CD4-positive, alpha-beta memory T cell (primary cell): ENCODE measurements around the gene MRFAP1L1. TPM values are rescaled to one million over a fixed set of nuclear protein-coding genes. Genes with fewer than 3 reads are reported as not detected.

ENCODE experiments used
- CTCF ChIA-PET: fragments of 350-600 bp; sonication (Branson Sonifier 250); formaldehyde crosslinking; loops from one replicate; lab custom pipeline; 2021; ENCODE audit warnings: inconsistent platforms; ENCODE audit not compliant: partially characterized antibody; lab: Charles Lee
- POLR2A ChIA-PET: fragments of 350-600 bp; sonication (Branson Sonifier 250); formaldehyde crosslinking; loops from one replicate; lab custom pipeline; 2021; ENCODE audit not compliant: partially characterized antibody; lab: Charles Lee
- DNase-seq, 5 donors: peaks; one replicate each; pipeline versions ENCODE4 v3.0.0 to v3.0.0-alpha.2; 2020 to 2022; ENCODE audit warnings: mixed read lengths in 1 of 5
- H3K27ac ChIP-seq: one replicate; pipeline ENCODE4 v1.7.0; 2013; ENCODE audit warnings: low read depth, low read length
- H3K27me3 ChIP-seq: 2 replicates; pipeline ENCODE4 v1.7.0; 2013; ENCODE audit warnings: mild to moderate bottlenecking, low read length, moderate library complexity; ENCODE audit not compliant: insufficient read depth
- H3K36me3 ChIP-seq: 2 replicates; pipeline ENCODE4 v1.7.0; 2013; ENCODE audit warnings: mild to moderate bottlenecking, low read length, moderate library complexity; ENCODE audit not compliant: insufficient read depth
- H3K4me1 ChIP-seq: 2 replicates; pipeline ENCODE4 v1.7.0; 2013; ENCODE audit warnings: mild to moderate bottlenecking, low read length, moderate library complexity; ENCODE audit not compliant: insufficient read depth
- H3K4me3 ChIP-seq, 2 donors: one replicate each; pipeline ENCODE4 v1.7.0; 2013; ENCODE audit warnings: low read length in 2 of 2, mild to moderate bottlenecking in 1 of 2
- H3K9me3 ChIP-seq, 2 donors: one replicate each; pipeline ENCODE4 v1.7.0; 2013; ENCODE audit warnings: low read length in 2 of 2, control low read depth in 1 of 2; ENCODE audit not compliant: control insufficient read depth in 1 of 2
- H3K27ac Mint-ChIP-seq, 7 donors: one replicate each; pipeline ENCODE4 v1.8.0; 2020 to 2021; ENCODE audit warnings: mixed read lengths in 7 of 7, mild to moderate bottlenecking in 6 of 7, inconsistent platforms in 3 of 7, moderate library complexity in 3 of 7
- H3K27me3 Mint-ChIP-seq, 2 donors: one replicate each; pipeline ENCODE4 v1.8.0; 2020 to 2021; ENCODE audit warnings: mixed read lengths in 2 of 2
- H3K36me3 Mint-ChIP-seq, 2 donors: one replicate each; pipeline ENCODE4 v1.8.0; 2020 to 2021; ENCODE audit warnings: mixed read lengths in 2 of 2, inconsistent platforms in 1 of 2, mild to moderate bottlenecking in 1 of 2
- H3K4me1 Mint-ChIP-seq, 4 donors: one replicate each; pipeline ENCODE4 v1.8.0; 2020 to 2021; ENCODE audit warnings: mixed read lengths in 4 of 4, mild to moderate bottlenecking in 1 of 4
- H3K4me3 Mint-ChIP-seq, 8 donors: one replicate each; pipeline ENCODE4 v1.8.0; 2020 to 2021; ENCODE audit warnings: mixed read lengths in 8 of 8, mild to moderate bottlenecking in 7 of 8, moderate library complexity in 6 of 8, inconsistent platforms in 3 of 8
- H3K9me3 Mint-ChIP-seq, 8 donors: one replicate each; pipeline ENCODE4 v1.8.0; 2020 to 2021; ENCODE audit warnings: mixed read lengths in 8 of 8, mild to moderate bottlenecking in 5 of 8, inconsistent platforms in 3 of 8, moderate library complexity in 1 of 8
- intact Hi-C: fragments of 100-400 bp; cut with micrococcal nuclease; formaldehyde crosslinking; loops from one replicate; pipeline ENCODE4 v1.15.1; 2023
- polyA plus RNA-seq, 2 donors: library from polyadenylated mRNA; unstranded; fragments of 300-500 nt; fragmentation: Illumina TruSeq; gene quantifications; one replicate each; pipeline ENCODE4 v1.2.3, GENCODE V29; 2021
- total RNA-seq, 2 experiments: library from RNA; stranded (reverse); gene quantifications; one replicate each; pipeline ENCODE4 v1.2.3, GENCODE V29; 2021

MRFAP1L1 gene
- total and polyA plus RNA-seq, 4 experiments from 2014 or later: 127 to 147 (median 133) TPM

- no peaks in the 10 kb centered on the region for H3K36me3 Mint-ChIP-seq
- Histone ChIP-seq H3K4me3 (no peak overlapping the region), H3K4me1 (peaks cover 12% of the 10 kb centered on the region), H3K9me3 (no peaks in the 10 kb centered on the region), H3K27me3 (no peaks in the 10 kb centered on the region), H3K27ac (no peak overlapping the region), H3K36me3 (no peaks in the 10 kb centered on the region)
- intact Hi-C loops: no loop called here
- no peaks in the 10 kb centered on the region for H3K27me3 Mint-ChIP-seq
- DNase-seq: no peak
- H3K4me3 Mint-ChIP-seq: no peak overlapping the region
- peaks cover 7 to 17% (median 11%) of the 10 kb centered on the region in 4 donors for H3K4me1 Mint-ChIP-seq
- POLR2A ChIA-PET: no interaction called here
- H3K9me3 Mint-ChIP-seq: no peaks in the 10 kb centered on the region
- CTCF ChIA-PET: no interaction called here
- no peak overlapping the region for H3K27ac Mint-ChIP-seq
Observed at GRCh38 chr4:6753103-6753560, 43.5 kb upstream of the MRFAP1L1 start.

- peaks cover 12% of the 10 kb centered on the region for H3K4me1 ChIP-seq
- Mint-ChIP-seq H3K4me1 (peaks cover 7 to 17% (median 11%) of the 10 kb centered on the region in 4 donors), H3K27me3 (no peaks in the 10 kb centered on the region), H3K27ac (peak overlapping the region in 2 of 7 donors; percentile 5 to 83), H3K36me3 (no peaks in the 10 kb centered on the region), H3K4me3 (peak overlapping the region in 2 of 8 donors; percentile 16 to 35), H3K9me3 (no peaks in the 10 kb centered on the region)
- H3K36me3 ChIP-seq: no peaks in the 10 kb centered on the region
- DNase-seq: no peak
- no peaks in the 10 kb centered on the region for H3K9me3 ChIP-seq
- ChIA-PET POLR2A (no interaction called here), CTCF (interaction anchor here (1.8 kb wide), 1 partner anchor 121 kb away, joined by 8 read pairs; no protein-coding TSS in a partner anchor)
- no peak overlapping the region for H3K27ac ChIP-seq
- H3K4me3 ChIP-seq: no peak overlapping the region
- intact Hi-C loops: no loop called here
- no peaks in the 10 kb centered on the region for H3K27me3 ChIP-seq
Observed at GRCh38 chr4:6752486-6752829, 42.8 kb upstream of the MRFAP1L1 start.

- H3K4me1 Mint-ChIP-seq: peaks cover 7 to 17% (median 11%) of the 10 kb centered on the region in 4 donors
- no peaks in the 10 kb centered on the region for H3K9me3 Mint-ChIP-seq
- Histone ChIP-seq H3K4me3 (peak overlapping the region; percentile 3 to 39), H3K27ac (peak overlapping the region; percentile 45), H3K4me1 (peaks cover 12% of the 10 kb centered on the region), H3K36me3 (no peaks in the 10 kb centered on the region), H3K9me3 (no peaks in the 10 kb centered on the region), H3K27me3 (no peaks in the 10 kb centered on the region)
- ChIA-PET POLR2A (interaction anchor here (1.1 kb wide), 1 partner anchor 107 kb away, joined by 3 read pairs; no protein-coding TSS in a partner anchor), CTCF (interaction anchor here (1.8 kb wide), 1 partner anchor 122 kb away, joined by 8 read pairs; no protein-coding TSS in a partner anchor)
- H3K36me3 Mint-ChIP-seq: no peaks in the 10 kb centered on the region
- H3K4me3 Mint-ChIP-seq: peak overlapping the region; percentile 40 to 92 (median 82)
- H3K27ac Mint-ChIP-seq: peak overlapping the region; percentile 22 to 95 (median 84)
- intact Hi-C loops: no loop called here
- no peaks in the 10 kb centered on the region for H3K27me3 Mint-ChIP-seq
- DNase-seq: peak in 1 of 5 donors; percentile 12
Observed at GRCh38 chr4:6751611-6752485, 42.2 kb upstream of the MRFAP1L1 start.

- Mint-ChIP-seq H3K4me3 (peak overlapping the region in 5 of 8 donors; percentile 29 to 91 (median 51)), H3K36me3 (no peaks in the 10 kb centered on the region), H3K9me3 (no peaks in the 10 kb centered on the region), H3K27me3 (peaks cover 0 to 1% of the 10 kb centered on the region in 2 donors), H3K27ac (peak overlapping the region in 2 of 7 donors; percentile 60 to 75), H3K4me1 (peaks cover 7 to 17% (median 11%) of the 10 kb centered on the region in 4 donors)
- intact Hi-C loops: no loop called here
- Histone ChIP-seq H3K27ac (no peak overlapping the region), H3K36me3 (no peaks in the 10 kb centered on the region), H3K9me3 (no peaks in the 10 kb centered on the region), H3K27me3 (no peaks in the 10 kb centered on the region), H3K4me3 (no peak overlapping the region), H3K4me1 (peaks cover 12% of the 10 kb centered on the region)
- ChIA-PET CTCF (interaction anchor here (0.9 to 1.8 kb wide), 3 partner anchors 30 to 123 kb away, joined by 3 to 8 read pairs (median 4); no protein-coding TSS in a partner anchor), POLR2A (interaction anchor here (1.1 kb wide), 1 partner anchor 106 kb away, joined by 3 read pairs; no protein-coding TSS in a partner anchor)
- DNase-seq: no peak
Observed at GRCh38 chr4:6750286-6751221, 40.9 kb upstream of the MRFAP1L1 start.

- no peak overlapping the region for H3K4me3 ChIP-seq
- peaks cover 0 to 2% of the 10 kb centered on the region in 2 donors for H3K27me3 Mint-ChIP-seq
- intact Hi-C loops: no loop called here
- CTCF ChIA-PET: interaction anchor here (0.9 to 1.4 kb wide), 2 partner anchors 29 to 123 kb away, joined by 3 to 4 read pairs; no protein-coding TSS in a partner anchor
- no peak overlapping the region for H3K4me3 Mint-ChIP-seq
- H3K9me3 ChIP-seq: no peaks in the 10 kb centered on the region
- H3K9me3 Mint-ChIP-seq: no peaks in the 10 kb centered on the region
- peaks cover 7 to 17% (median 11%) of the 10 kb centered on the region in 4 donors for H3K4me1 Mint-ChIP-seq
- peaks cover 12% of the 10 kb centered on the region for H3K4me1 ChIP-seq
- no peaks in the 10 kb centered on the region for H3K36me3 Mint-ChIP-seq
- no peaks in the 10 kb centered on the region for H3K36me3 ChIP-seq
- DNase-seq: no peak
- H3K27ac Mint-ChIP-seq: peak overlapping the region in 2 of 7 donors; percentile 2 to 18
- H3K27me3 ChIP-seq: no peaks in the 10 kb centered on the region
- POLR2A ChIA-PET: no interaction called here
- H3K27ac ChIP-seq: no peak overlapping the region
Observed at GRCh38 chr4:6749340-6750171, 39.9 kb upstream of the MRFAP1L1 start.

- H3K36me3 Mint-ChIP-seq: no peaks in the 10 kb centered on the region
- H3K27me3 Mint-ChIP-seq: peaks cover 0 to 2% of the 10 kb centered on the region in 2 donors
- Histone ChIP-seq H3K27me3 (no peaks in the 10 kb centered on the region), H3K4me3 (no peak overlapping the region), H3K36me3 (no peaks in the 10 kb centered on the region), H3K9me3 (no peaks in the 10 kb centered on the region), H3K4me1 (peaks cover 12% of the 10 kb centered on the region), H3K27ac (no peak overlapping the region)
- no peak overlapping the region for H3K4me3 Mint-ChIP-seq
- H3K27ac Mint-ChIP-seq: no peak overlapping the region
- H3K4me1 Mint-ChIP-seq: peaks cover 7 to 17% (median 11%) of the 10 kb centered on the region in 4 donors
- no peak for DNase-seq
- POLR2A ChIA-PET: no interaction called here
- CTCF ChIA-PET: no interaction called here
- no peaks in the 10 kb centered on the region for H3K9me3 Mint-ChIP-seq
- intact Hi-C loops: no loop called here
Observed at GRCh38 chr4:6748286-6748685, 38.6 kb upstream of the MRFAP1L1 start.
